ENCODE results near the gene ASMT.
"Not testable (repeated sequence)": the region's sequence is repeated elsewhere in the genome, so short reads cannot be mapped to it uniquely, and the experiment has no call there.

Gene ASMT

GRCh38 chrX:1598021-1598875 is 16.6 kb upstream of the ASMT start:
- no peak for DNase-seq

GRCh38 chrX:1598876-1599790 is 15.7 kb upstream of the ASMT start:
- DNase-seq = no peak

DNA sequence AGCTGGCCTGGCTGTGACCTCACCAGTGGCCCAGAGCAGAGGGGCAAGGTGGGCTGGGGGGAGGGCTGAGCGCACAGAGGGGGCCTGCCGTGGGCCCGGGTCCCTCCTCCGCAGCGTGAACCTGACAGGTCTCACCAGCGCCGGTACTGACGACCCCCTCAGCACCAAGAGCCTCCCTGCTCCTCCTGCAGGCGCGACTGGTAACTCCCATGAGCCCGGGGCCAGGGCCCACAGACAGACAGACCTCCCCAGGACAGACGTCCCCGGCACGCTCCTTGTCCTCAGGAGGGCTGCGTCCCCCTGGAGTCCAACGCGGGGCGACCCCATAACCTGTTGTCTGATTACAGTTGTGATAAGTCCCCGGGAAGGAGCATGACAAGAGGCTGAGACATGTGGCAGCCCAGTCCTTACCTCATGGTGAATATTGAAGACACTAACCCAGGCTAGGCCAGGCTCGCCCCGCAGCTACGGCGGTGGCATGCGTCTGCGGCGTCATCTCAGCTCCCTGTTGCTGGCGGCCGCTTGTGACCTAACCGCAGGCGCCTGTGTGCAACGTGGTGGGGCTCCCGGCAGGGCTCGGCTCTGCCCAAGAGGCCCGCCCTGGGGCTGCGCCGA is 15.0 kb upstream of the ASMT start:
- DNase-seq = no peak

DNA sequence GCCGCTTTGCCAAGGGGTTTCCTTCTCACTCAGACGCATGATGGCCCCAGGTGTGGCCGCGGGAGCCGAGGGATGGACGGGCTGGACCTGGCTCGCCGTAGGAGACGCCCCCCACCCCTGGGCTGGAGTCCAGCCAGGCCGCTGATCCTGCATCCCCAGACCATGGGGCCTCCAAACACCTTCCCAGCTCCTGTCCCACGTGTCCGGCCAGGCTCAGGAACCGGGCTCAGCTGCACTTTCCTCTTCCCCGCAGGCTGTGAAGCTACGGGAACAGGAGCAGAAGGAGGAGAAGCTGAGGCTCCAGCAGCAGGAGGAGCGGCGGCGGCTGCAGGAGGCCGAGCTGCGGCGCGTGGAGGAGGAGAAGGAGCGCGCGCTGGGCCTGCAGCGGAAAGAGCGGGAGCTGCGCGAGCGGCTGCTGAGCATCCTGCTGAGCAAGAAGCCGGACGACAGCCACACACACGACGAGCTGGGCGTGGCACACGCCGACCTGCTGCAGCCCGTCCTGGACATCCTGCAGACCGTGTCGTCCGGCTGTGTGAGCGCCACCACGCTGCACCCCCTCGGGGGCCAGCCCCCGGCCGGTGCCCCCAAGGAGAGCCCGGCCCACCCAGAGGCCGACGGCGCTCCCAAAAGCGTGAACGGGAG is 14.3 kb upstream of the ASMT start:
- DNase-seq = no peak

- no peak for DNase-seq
Measured at GRCh38 chrX:1601051-1601767, 13.7 kb upstream of the ASMT start.

DNA sequence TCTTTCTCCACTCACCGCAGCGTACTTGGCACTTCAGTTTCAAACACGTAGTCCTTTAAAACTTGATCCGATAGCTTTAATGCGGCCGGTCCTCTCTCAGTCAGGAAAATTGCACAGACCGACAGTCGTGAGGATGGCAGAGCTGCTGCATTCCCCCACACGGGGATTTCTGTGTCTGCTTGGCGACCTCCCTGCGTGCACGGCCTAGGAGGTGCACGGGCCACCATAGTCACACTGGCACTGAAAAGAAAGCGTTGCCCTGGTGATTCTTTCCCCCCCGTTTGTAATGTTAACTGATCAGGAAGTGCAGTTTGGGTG is 13.1 kb upstream of the ASMT start:
- no peak for DNase-seq

DNA sequence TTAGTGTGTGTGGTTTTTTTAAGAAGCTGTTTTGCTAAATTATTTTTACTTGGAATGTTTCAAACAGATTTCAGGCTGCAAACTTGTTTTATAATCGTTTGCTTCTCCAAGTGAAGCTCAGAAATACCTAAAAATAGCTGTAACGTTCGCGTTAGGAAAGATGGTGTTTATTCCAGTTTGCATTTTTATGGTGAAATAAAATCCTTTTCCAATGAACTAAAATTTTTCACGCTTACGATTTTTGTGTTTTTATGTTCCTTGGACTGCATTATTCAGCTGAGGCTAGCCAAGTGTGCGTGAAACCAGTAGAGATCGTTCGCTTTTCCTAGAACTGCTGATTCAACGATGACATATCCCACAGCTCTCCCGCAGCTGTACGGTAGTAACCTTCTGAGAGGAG is 12.6 kb upstream of the ASMT start:
- DNase-seq = no peak

GRCh38 chrX:1606496-1606895 is 8.4 kb upstream of the ASMT start:
- DNase-seq = no peak

GRCh38 chrX:1609311-1609710 is 5.5 kb upstream of the ASMT start:
- no peak for DNase-seq

DNA sequence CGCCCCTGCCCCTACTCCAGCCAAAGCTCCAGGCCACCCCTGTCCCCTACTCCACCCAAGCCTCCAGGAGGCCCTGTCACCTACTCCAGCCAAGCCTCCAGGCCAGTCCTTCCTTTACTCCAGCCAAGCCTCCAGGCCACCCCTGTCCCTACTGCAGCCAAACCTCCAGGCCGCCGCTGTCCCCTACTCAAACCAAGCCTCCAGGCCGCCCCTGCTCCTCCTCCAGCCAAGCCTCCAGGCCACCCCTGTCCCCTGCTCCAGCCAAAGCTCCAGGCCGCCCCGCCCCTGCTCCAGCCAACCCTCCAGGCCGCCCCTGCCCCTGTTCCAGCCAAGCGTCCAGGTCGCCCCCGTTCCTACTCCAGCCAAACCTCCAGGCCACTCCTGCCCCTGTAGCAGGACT is 5.1 kb upstream of the ASMT start:
- DNase-seq = no peak

- no peak for DNase-seq
Measured at GRCh38 chrX:1610166-1610565, 4.7 kb upstream of the ASMT start.

DNA sequence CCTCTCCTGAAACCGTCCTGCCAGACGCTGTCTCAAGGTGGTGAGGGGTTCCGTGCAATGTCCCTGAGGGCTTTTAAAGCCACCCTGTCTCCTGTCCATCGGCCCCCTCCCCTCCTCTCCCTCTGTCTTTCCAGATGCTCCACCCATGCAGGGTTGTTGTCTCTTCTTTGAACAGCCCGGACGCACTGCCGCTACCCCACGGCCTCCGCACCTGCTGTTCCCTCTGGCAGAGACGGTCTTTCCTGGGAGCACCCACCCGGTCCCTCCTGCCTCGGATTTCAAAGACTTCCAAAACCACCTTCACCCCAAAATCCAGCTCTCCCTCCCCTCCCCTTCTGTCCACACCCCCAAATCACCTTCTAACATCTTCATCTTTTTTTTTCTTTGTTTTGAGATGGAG is 4.1 kb upstream of the ASMT start:
- DNase-seq = no peak

DNA sequence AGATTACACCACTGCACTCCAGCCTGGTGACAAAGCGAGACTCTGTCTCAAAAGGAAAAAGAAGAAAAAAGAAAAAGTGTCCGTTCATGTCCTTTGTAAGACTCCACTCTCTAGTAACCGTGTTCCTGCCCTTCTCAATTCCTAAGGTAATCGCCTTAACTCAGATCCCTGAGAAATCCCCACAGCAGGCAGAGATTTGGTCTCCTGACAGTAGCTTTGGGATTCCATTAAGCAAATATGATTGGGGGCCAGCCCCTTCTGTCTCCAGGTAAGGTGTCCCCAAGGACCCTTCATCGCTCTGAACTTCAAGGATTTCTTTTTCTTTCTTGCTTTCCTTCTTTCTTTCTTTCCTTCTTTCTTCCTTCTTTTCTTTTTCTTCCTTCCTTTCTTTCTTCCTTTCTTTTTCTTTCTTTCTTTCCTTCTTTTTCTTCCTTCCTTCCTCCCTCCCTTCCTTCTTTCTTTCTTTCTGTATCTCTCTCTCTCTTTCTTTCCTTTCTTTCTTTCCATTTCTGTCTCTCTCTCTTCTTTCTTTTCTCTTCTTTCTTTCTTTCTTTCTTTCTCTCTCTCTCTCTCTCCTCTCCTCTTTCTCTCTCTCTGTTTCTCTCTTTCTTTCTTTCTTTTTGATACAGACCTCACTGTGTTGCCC is 2.1 kb upstream of the ASMT start:
- no peak for DNase-seq

GRCh38 chrX:1618689-1619088 is 3.8 kb downstream of the ASMT start:
- DNase-seq = no peak

GRCh38 chrX:1623691-1624090 is 8.8 kb downstream of the ASMT start:
- DNase-seq = no peak

- not testable (repeated sequence) for DNase-seq
Measured at GRCh38 chrX:1624158-1624860, 9.4 kb downstream of the ASMT start.

DNA sequence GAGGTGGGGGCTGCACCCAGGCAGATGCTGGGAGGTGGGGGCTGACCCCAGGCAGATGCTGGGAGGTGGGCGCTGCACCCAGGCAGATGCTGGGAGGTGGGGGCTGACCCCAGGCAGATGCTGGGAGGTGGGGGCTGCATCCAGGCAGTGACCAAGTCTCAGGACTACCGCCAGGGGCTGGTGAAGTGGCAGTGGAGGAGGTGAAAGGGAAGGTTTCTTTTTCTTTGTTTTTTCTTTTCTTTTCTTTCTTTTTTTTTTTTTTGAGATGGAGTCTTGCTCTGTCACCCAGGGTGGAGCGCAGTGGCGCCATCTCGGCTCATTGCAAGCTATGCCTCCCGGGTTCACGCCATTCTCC is 10.0 kb downstream of the ASMT start:
- DNase-seq = not testable (repeated sequence)

- DNase-seq = no peak
Measured at GRCh38 chrX:1629244-1629643, 14.4 kb downstream of the ASMT start.

- DNase-seq = no peak
Measured at GRCh38 chrX:1646009-1646408, 31.1 kb downstream of the ASMT start.

GRCh38 chrX:1649621-1650020 is 34.8 kb downstream of the ASMT start:
- DNase-seq = no peak

- DNase-seq = peak; percentile 57
Measured at GRCh38 chrX:1652011-1652811, 37.4 kb downstream of the ASMT start.
